ENCODE results near the gene LYPD4. TPM values are rescaled to one million over a fixed set of nuclear protein-coding genes. Genes with fewer than 3 reads are reported as not detected.

Gene LYPD4
- total RNA-seq, 4 donors from 2014 or later = not detected

GRCh38 chr19:41862445-41862986 is 18.0 kb upstream of the LYPD4 start:
- TF ChIP-seq CTCF (IDR thresholded peaks at IDR 0.05; ENCODE audit: low read depth) = no peak

- TF ChIP-seq CTCF (IDR thresholded peaks at IDR 0.05; ENCODE audit: low read depth) = no peak
These were observed 17.4 kb upstream of the LYPD4 start for GRCh38 chr19:41861846-41862245.

- no peak for TF ChIP-seq CTCF (IDR thresholded peaks at IDR 0.05; ENCODE audit: low read depth)
These were observed 16.8 kb upstream of the LYPD4 start for GRCh38 chr19:41861116-41861768.

GRCh38 chr19:41860419-41861115 is 16.1 kb upstream of the LYPD4 start:
- TF ChIP-seq CTCF (IDR thresholded peaks at IDR 0.05; ENCODE audit: low read depth) = no peak

GRCh38 chr19:41859618-41860418 is 15.3 kb upstream of the LYPD4 start, which contains the start of gene RPS19:
TSS of gene RPS19 (plus strand) at chr19:41860255. CDS start at chr19:41860775, 520 bp downstream.
- TF ChIP-seq CTCF (IDR thresholded peaks at IDR 0.05; ENCODE audit: low read depth) = no peak

- TF ChIP-seq CTCF (IDR thresholded peaks at IDR 0.05; ENCODE audit: low read depth) = no peak
These were observed 14.7 kb upstream of the LYPD4 start for GRCh38 chr19:41859213-41859617.

GRCh38 chr19:41853768-41854167 is 9.3 kb upstream of the LYPD4 start:
- no peak for TF ChIP-seq CTCF (IDR thresholded peaks at IDR 0.05; ENCODE audit: low read depth)

All from subcutaneous adipose tissue (tissue), 4 donors.